HG02970 (cell line): ENCODE data around the gene PSMB9.

Experiments used
- ATAC-seq: cut with Tn5 transposase; IDR thresholded peaks from one replicate; pipeline ENCODE4 v1.9.1; 2021; ENCODE audit warnings: mild to moderate bottlenecking, moderate library complexity, moderate number of reproducible peaks; ENCODE audit not compliant: unreplicated experiment, low FRiP score

PSMB9 gene

DNA sequence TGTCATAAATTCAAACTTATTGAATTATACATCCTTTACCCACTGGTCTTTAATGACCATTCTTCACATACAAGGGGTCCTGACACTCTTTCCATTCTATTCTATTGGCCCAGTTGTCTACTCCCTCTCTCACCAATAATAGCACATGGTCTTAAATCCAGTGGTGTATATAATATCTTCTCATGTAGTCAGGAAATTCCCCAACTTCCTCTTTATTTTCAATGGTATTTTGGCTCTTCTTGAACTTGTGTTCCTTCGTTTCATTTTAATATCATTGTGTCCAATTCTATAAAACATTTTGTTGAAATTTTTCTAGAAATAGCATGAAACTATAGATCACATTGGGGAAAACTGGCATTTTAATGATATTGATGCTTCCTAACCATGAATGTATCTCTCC is 36.8 kb downstream of the PSMB9 start:
- no peak for ATAC-seq

DNA sequence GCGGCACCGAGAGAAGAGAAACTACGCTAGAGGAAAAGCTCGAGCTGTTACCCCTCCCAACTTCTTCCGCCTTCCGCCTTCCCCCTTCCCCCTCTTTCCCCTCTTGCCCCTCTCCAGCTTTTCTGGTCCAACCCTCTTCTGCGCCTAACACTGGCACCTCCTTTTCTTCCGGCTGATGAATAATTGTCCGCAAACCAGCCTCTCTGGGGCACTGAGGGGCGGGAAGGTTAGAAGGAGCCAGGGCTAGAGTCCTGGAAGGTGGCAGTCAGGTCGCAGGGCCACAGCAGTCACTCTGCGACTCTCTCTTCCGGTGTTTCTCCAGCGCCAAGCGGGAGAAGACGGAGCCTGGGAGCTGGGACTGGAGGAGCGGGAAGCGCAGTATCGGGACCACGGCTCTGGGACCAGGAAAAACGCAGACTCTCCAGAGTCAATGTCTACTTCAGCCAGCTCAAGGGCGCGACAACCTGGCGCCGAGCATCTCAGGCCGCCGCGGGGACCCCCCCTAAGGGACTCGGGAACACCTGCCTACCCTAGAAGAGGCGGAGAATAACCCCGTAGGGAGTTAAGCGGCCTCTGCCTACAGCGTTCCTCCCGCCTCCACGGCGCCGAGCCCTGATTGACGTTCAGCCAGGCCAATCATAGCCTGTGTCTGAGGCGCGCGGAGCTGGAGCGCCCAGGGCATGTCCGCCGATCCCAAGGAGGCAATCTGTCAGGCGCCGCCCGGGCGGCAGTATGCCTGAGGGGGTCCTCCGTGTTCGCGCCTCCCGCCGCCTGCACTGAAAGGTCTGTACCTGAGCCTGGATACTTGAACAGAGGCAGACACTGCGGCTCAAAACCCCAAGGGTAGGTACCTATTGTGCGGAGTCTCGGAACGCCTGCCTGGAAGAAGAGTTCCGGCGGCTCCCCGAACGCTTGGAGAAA is 40.4 kb downstream of the PSMB9 start:
- peak; percentile 96 for ATAC-seq

DNA sequence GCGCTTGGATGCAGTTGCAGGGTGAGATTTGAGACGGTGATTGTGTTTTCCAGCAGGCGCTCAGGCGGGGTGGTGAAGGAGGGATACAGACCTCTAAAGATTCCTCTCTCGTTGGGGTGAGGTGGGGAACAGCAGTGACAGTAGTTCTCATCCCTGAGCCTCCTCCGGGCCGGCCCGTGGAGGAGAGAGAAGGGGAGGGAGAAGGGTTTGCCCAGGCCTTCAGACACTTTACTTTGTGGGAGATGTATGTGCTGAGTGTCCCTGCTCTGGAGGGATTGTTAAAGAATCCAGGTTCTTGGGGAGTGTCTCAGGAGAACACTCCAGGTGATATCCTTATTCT is 41.0 kb downstream of the PSMB9 start:
- no peak for ATAC-seq

DNA sequence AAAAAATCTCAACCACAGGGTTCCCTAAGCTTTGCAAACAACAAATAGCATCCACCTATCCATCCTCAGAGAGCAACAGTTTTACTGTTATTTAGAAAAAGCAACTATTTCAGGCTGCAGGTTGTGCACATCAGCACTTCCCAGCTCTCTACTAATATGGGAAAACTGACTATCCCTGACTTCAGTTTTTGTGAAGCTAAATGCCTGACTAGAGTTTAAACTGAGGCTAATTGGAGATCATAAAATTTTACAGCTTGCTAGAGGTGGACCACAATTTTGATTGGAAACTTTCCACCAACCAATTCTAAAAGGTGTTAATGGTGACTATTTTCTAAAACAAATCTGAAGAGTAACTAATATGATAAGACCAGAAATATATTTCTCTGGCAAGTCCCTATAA is 50.0 kb downstream of the PSMB9 start:
- ATAC-seq: no peak

DNA sequence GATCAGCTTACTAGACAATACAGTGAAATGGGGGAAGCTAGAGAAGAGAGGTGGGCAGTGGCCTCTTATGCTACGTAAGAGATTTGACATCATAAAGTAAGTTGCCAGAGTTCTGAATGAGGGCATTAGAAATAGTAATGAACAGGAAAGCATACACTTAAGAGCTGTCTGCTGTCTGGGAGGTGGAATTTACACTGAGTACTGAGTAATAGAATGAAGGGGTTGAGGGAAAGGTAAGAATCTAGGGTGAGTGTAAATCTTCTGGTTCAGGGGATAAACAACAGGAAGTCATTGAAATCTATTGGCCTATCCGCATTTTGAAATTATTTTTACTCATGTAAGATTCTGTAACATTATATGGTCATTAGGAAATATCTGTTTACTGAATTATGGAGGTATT is 51.1 kb downstream of the PSMB9 start:
- ATAC-seq: no peak

DNA sequence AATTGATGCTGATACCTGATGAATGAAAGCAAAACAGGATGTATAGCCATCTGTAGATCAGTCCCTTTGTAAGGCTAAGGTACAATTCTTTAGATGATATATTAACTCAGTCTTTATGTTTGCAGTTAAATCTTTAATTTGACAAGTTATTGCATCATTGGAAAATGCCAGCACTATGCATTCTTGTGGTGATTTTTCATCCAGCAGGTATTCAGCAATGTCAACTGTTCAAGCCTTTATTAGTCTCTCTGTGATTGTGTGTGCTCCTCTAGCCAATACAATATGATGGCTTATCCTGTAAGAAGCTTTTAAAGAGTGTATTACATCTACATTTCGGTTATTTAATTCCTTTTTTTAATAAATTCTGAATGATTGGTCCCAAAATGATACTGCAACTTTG is 52.5 kb downstream of the PSMB9 start:
- no peak for ATAC-seq

DNA sequence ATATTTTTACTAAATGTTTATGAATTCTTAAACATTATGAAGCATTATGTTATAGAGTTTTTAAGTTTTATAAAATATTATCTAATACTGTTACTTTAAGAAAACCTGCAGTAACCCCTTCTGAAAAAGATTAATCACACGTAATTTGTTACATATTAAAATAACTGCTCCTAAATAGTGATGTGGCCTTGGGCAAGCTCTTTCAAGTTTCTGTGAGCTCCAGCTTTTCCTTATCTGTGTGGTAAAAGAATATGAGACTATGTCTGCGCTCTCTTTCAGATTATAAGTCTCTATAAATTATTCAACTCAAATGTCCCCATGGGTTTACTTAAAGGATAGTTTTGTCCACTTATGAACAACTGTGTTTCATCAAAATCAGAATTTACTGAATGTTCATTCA is 54.9 kb downstream of the PSMB9 start:
- ATAC-seq: no peak
